Measurements from ENCODE around the gene CCDC175. TPM values are rescaled to one million over a fixed set of nuclear protein-coding genes. Genes with fewer than 3 reads are reported as not detected.

The CCDC175 gene
- total RNA-seq, 2 experiments from 2014 or later, result not detected

DNA sequence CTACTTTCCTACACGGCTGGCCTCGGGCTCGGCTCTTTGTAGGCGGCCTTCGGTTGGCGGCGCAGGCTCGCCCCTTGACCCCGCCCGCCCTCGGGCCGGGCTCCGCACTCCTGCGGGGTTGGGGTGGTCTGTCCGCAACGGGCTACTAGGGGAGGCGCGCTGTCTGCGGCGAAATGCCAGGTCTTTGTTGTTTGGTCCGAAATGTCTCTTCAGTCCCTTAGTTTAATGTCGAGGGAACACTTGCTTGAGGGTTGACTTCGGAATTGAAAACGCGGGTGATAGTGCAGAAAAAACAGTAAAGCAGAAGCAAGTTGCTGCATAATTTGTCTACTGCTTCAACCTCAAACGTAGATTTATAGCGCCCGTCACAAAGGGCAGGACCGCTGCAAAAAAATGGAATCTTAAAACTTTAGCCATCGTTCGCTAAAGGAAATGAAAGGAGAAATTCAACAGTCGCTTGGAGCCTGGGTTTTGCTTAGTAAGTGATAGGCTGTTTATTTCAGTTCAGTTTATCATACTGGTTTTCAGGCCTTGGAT lies 91.9 kb downstream of the CCDC175 start:
- CTCF ChIA-PET, result interaction anchor here (0.7 to 1.9 kb wide), 9 partner anchors 10 to 681 kb away, joined by 3 to 7 read pairs (median 3); partner anchors contain the start of gene DHRS7
- H3K27ac Mint-ChIP-seq, result peak overlapping the region; percentile 94
- DNase-seq (no peak), ATAC-seq (peak; percentile 72)
- H3K36me3 Mint-ChIP-seq, result peaks cover 24% of the 10 kb centered on the region
- peak overlapping the region; percentile 97 for H3K4me3 Mint-ChIP-seq
- H3K9me3 Mint-ChIP-seq (ENCODE audit: low read depth), result no peaks in the 10 kb centered on the region
- peaks cover 60% of the 10 kb centered on the region for H3K4me1 Mint-ChIP-seq
- no peaks in the 10 kb centered on the region for H3K27me3 Mint-ChIP-seq

DNA sequence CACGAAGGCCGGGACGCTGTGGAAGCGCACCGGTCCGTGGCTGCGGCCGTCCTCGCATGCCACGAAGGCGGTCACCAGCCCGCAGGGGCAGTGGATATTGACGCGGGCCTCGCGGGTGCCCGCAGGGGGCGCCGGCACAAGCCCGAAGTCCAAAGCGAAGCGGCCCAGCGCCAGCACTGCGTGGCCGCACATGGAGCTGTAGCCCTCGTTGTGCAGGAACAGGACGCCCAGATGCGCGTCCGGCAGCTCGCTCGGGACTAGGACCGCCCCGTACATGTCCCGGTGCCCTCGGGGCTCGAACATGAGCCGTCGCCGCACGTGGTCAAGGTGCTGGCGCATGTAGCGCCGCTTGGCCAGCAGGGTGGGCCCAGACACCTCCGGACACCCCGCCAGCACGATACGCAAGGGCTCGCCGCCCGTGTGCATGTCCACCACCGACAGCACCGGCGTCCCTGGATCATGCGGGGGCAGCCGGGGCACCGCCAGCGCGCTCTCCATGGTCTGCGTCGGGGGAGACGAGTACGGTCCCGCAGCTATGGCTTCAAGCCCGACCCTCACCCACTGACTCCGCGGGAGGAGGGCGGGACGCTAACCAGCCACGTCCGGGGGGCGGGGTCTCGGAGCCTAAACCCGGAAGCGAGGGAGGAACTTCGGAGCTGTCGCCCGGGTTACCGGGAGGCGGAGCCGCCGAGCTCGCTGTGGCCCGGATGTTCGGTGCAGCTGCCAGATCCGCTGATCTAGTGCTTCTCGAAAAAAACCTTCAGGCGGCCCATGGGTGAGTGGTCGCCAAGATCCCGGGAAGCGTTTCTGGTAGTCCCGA lies 92.6 kb downstream of the CCDC175 start, which contains the start of the genes JKAMP and L3HYPDH:
Gene JKAMP (plus strand): TSS at position 699 of the 820 bp plus-strand sequence. CDS start 73 bp downstream, at position 772.
Gene L3HYPDH (minus strand): TSS at position 590 of the 820 bp plus-strand sequence. CDS start 92 bp downstream, at position 498.
- Mint-ChIP-seq H3K36me3 (peaks cover 18% of the 10 kb centered on the region), H3K27ac (peak within 1 kb of the TSS; percentile 94), H3K9me3 (ENCODE audit: low read depth) (no peaks in the 10 kb centered on the region), H3K4me3 (peak within 1 kb of the TSS; percentile 97), H3K4me1 (peaks cover 60% of the 10 kb centered on the region), H3K27me3 (no peaks in the 10 kb centered on the region)
- DNase-seq (peak; percentile 98), ATAC-seq (peak; percentile 92)
- CTCF ChIA-PET, result interaction anchor here (0.7 to 1.9 kb wide), 10 partner anchors 10 to 681 kb away, joined by 3 to 7 read pairs (median 3); partner anchors contain the start of gene DHRS7

DNA sequence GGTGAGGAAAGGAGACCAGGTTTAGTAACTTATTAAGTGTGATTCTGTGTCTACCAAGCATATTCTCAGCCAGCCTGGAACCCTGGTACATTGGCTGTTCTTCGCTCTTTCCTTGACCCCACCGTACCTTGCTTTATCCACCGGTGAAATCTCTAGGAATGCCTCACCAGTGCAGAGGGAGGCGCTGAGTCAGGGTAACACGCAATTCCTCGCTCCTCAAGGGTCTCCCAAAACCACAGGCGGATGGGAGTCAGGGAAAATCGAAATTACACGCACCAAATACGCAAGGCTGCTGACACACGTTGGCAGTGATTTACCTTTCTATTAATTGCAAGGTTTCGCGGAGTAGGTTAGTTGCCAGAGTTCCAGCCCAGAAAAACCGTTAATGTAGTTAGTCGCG lies 93.2 kb downstream of the CCDC175 start:
- DNase-seq (no peak), ATAC-seq (no peak)
- CTCF ChIA-PET, result interaction anchor here (1.3 to 1.7 kb wide), 3 partner anchors 19 to 682 kb away, joined by 3 to 7 read pairs (median 3); partner anchors contain the start of gene DHRS7
- Mint-ChIP-seq H3K4me3 (peak overlapping the region; percentile 97), H3K4me1 (peaks cover 60% of the 10 kb centered on the region), H3K27me3 (no peaks in the 10 kb centered on the region), H3K9me3 (ENCODE audit: low read depth) (no peaks in the 10 kb centered on the region), H3K36me3 (peaks cover 18% of the 10 kb centered on the region), H3K27ac (peak overlapping the region; percentile 94)

DNA sequence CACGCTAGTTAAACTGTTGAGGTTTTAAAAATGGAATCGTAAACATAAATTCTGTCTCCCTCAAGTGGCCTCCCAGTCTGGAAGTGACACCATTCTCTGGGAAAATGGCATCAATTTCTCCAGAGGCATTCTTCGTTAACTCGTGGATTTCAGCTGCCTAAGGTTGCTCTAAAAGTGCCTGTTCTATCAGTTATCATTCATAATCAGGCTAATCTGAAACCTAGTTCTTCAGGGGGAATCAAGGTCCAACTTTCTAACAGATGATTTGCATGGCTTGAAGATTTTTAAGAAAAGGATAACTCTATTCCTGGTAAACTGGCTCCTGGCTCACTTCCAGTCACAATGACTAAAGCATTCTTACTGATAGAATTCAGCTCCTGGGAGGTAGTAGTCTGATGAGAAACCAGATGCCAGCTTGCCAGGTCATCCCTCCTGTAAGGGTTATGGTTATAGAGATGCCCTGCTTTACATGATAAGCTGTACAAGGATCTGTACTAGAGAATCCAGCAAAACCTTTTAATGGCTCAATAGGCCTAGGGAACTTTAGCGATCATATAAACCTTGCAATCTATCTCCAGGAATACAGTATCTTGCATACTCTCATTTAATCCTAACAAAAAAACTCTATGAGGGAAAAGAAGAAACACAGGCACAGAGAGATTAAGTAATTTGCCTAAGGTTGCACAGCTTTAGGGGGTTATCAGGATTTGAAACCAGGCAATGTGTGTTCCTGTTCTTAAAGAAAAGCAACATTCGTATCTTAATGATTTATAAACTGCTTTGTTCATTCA lies 93.9 kb downstream of the CCDC175 start:
- Mint-ChIP-seq H3K4me1 (peaks cover 54% of the 10 kb centered on the region), H3K9me3 (ENCODE audit: low read depth) (no peaks in the 10 kb centered on the region)

DNA sequence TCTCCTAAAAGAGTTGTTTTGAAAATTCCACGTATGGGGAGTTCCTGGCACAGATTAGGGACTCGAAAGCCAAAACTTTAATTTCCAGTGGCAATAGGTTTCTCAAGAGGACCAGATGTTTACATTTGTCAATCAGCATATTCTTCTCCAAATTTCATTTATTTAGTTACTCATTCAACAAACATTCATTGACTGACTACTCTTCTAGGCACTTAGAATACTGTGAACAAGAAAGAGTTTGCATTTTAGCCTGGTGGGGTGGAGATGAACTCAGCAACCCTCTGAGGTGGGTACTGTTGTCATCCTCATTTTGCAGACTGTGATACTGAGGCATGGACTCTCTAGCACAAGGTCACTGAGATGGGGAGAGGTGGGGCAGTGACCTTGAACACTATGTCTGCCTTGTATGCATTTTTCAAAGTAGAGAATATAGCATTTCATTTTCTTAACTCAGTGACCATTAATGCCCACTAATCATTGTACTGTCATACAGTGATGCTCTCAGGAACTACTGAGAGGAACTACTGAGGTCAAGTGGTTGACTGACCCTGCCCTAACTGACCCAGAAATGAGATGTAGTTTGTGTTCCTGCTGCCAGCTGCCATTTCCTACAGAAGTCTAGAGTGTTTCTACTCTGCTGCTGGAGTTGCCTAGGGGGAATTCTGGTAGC lies 94.6 kb downstream of the CCDC175 start:
- DNase-seq (no peak), ATAC-seq (no peak)
- CTCF ChIA-PET, result no interaction called here
- Mint-ChIP-seq H3K27me3 (no peaks in the 10 kb centered on the region), H3K36me3 (peaks cover 14% of the 10 kb centered on the region), H3K27ac (peak overlapping the region; percentile 94), H3K4me1 (peaks cover 56% of the 10 kb centered on the region), H3K4me3 (peak overlapping the region; percentile 97), H3K9me3 (ENCODE audit: low read depth) (no peaks in the 10 kb centered on the region)

More for the DNA sequence above, 93.9 kb downstream of the CCDC175 start:
- H3K36me3 Mint-ChIP-seq, result peaks cover 14% of the 10 kb centered on the region
- no peak for DNase-seq
- H3K27me3 Mint-ChIP-seq, result no peaks in the 10 kb centered on the region
- peak overlapping the region; percentile 94 for H3K27ac Mint-ChIP-seq
- peak overlapping the region; percentile 97 for H3K4me3 Mint-ChIP-seq
- no peak for ATAC-seq
- CTCF ChIA-PET, result interaction anchor here (1.4 to 1.7 kb wide), 2 partner anchors 18 to 683 kb away, joined by 3 to 7 read pairs; partner anchors contain the start of gene DHRS7

DNA sequence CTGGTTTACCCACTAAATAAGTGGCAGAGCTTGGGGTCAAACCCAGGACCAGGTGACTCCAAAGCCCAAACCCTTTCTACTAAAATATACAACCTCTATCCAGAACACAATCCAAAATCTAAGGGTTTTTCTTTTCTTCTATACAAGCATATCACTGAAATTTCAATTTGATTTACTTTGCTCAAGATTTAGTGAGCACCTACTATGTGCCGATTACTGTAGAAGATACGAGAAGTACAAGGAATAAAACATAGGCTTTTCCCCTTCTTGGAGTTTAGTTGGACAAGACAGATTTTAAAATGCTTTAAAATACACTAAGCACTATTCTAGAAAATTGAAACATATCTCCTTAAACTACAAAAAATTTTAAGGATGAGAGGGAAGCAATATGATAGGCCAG lies 95.2 kb downstream of the CCDC175 start:
- CTCF ChIA-PET, result no interaction called here
- Mint-ChIP-seq H3K4me1 (peaks cover 61% of the 10 kb centered on the region), H3K27me3 (no peaks in the 10 kb centered on the region), H3K36me3 (peaks cover 13% of the 10 kb centered on the region), H3K4me3 (peak overlapping the region; percentile 97), H3K9me3 (ENCODE audit: low read depth) (no peaks in the 10 kb centered on the region), H3K27ac (peak overlapping the region; percentile 82)
- no peak for ATAC-seq
- DNase-seq, result no peak

DNA sequence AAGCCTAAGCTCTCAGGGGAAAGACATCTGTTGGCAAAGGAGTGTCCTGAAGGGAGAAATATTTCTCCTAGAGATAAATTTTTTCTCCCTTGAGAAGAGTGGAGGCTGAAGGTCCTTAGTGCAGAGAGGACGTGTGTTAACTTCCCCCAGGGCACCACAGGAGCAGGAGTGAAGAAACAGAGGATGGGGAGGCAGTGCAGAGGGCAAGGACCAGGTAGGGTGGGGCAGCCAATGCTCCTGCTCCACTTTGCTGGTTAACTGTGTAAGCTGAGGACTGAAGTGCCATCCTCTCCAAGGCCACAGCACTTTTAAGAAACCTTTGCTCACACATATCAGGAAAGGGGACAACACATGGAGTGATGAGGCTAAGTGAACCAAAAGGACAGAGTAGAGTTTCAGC lies 96.4 kb downstream of the CCDC175 start:
- H3K27ac Mint-ChIP-seq, result peak overlapping the region; percentile 82
- DNase-seq, result no peak
- CTCF ChIA-PET, result interaction anchor here (1.2 kb wide), 1 partner anchor 96 kb away, joined by 3 read pairs; the partner anchor contains the start of gene CCDC175
- peaks cover 53% of the 10 kb centered on the region for H3K4me1 Mint-ChIP-seq
- H3K4me3 Mint-ChIP-seq, result peak overlapping the region; percentile 97
- peaks cover 13% of the 10 kb centered on the region for H3K36me3 Mint-ChIP-seq
- no peaks in the 10 kb centered on the region for H3K27me3 Mint-ChIP-seq
- H3K9me3 Mint-ChIP-seq (ENCODE audit: low read depth), result no peaks in the 10 kb centered on the region
- ATAC-seq, result no peak

DNA sequence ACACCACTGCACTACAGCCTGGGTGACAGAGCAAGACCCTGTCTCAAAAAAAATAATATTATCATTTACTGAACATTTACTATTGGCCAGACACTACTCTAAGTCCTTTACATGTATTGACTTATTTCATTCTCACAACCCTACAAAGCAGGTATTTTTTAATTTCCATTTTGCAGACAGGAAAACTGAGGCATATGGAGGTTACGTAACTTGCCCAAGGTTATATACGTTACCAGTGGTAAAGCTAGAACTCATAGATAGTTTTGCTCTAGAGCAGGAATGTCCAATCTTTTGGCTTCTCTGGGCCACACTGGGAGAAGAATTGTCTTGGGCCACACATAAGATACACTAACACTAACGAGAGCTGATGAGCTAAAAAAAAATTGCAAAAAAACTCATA lies 98.1 kb downstream of the CCDC175 start:
- Mint-ChIP-seq H3K36me3 (peaks cover 21% of the 10 kb centered on the region), H3K9me3 (ENCODE audit: low read depth) (no peaks in the 10 kb centered on the region), H3K4me3 (no peak overlapping the region), H3K4me1 (peaks cover 53% of the 10 kb centered on the region), H3K27me3 (no peaks in the 10 kb centered on the region), H3K27ac (no peak overlapping the region)
- CTCF ChIA-PET, result interaction anchor here (1.2 kb wide), 2 partner anchors 14 to 18 kb away, joined by 3 to 4 read pairs; partner anchors contain the start of gene GPR135
- DNase-seq (no peak), ATAC-seq (no peak)

DNA sequence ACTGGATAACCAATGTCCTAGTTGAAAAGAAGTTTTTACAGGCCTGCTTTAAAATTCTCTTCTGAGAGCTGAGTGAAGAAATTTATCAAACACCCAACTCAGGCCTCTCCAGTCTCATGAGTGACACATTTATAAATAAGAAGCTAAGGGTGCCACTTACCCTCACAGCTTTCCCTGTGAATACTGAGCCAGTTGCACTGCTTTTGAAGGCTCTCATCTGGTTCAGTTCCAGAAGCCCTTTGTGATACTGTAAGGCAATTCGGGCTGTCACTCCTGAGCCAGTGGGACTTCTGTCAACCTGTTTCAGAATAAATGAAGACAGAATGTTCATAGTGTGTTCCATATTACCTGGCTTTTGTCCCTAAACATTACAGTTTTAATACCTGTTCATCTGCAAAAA lies 100.9 kb downstream of the CCDC175 start:
- no peak for ATAC-seq
- no peak overlapping the region for H3K4me3 Mint-ChIP-seq
- no peak for DNase-seq
- CTCF ChIA-PET, result no interaction called here
- no peaks in the 10 kb centered on the region for H3K27me3 Mint-ChIP-seq
- H3K27ac Mint-ChIP-seq, result no peak overlapping the region
- peaks cover 28% of the 10 kb centered on the region for H3K4me1 Mint-ChIP-seq
- peaks cover 24% of the 10 kb centered on the region for H3K36me3 Mint-ChIP-seq
- H3K9me3 Mint-ChIP-seq (ENCODE audit: low read depth), result no peaks in the 10 kb centered on the region

DNA sequence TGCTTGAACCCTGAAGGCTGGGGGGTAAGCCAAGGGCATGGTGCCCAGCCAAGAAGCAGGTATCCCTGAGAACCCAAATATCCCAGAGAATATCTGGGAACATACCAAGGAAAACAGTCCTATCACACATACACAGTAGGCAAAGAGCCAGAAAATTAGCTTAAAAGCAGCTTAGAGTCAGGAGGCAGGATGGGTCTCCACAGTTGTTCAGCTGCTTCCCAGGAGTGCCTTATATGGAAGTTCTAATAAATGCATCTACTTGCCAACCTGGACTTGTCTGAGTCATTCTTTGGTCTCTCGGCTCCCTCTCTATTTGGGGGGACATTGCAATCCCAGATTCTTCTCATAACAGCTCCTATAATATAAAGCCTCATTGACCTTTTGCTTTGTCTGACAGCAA lies 102.4 kb downstream of the CCDC175 start:
- no peak overlapping the region for H3K4me3 Mint-ChIP-seq
- no peaks in the 10 kb centered on the region for H3K27me3 Mint-ChIP-seq
- DNase-seq, result no peak
- H3K4me1 Mint-ChIP-seq, result peaks cover 16% of the 10 kb centered on the region
- H3K27ac Mint-ChIP-seq, result no peak overlapping the region
- peaks cover 23% of the 10 kb centered on the region for H3K36me3 Mint-ChIP-seq
- CTCF ChIA-PET, result interaction anchor here (0.7 to 1.5 kb wide), 2 partner anchors 10 to 30 kb away, joined by 3 to 4 read pairs; no protein-coding TSS in a partner anchor
- ATAC-seq, result no peak
- H3K9me3 Mint-ChIP-seq (ENCODE audit: low read depth), result no peaks in the 10 kb centered on the region

DNA sequence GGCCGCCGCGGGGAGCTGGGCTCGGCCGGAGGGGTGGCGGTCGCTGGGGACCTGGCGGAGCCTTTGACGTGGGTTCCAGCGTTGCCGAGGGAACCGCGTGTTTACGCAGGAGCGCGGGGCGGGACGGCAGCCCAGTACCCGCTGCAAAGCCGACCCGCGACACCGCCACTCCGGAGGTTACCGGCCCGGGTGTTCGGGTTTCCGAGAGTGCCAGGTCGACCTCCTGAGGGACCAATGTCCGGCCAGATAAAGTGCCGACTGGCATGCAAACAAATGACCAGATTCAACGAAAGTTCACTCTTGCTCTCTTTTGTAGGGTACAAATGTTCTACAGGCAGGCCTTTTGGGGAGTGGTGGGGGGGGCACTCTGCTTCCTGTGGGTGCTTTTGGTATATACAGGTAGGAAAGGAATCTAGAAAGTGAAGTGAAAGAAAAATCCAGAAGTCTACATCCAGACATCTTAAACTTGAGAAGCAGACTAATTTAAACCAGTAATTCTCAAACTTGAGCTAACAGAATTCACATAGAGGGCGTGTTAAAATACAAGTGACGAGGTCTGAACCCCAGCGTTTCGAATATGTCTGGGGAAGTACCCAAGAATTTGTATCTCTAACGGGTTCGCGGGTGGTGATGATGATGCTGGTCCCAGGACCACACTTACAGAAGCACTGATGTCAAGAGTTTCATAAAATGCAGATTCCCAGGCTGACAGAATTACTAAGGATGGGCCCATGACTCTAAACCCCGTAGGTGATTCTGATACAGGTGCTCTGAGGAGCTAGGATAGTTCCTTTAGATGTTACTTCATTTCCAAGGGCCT lies 111.1 kb downstream of the CCDC175 start, which contains the start of gene GPR135:
Gene GPR135 (minus strand): TSS at position 65 of the 820 bp plus-strand sequence. CDS start 154 bp downstream, outside the sequence.
- Mint-ChIP-seq H3K4me3 (peak within 1 kb of the TSS; percentile 77), H3K27ac (peak within 1 kb of the TSS; percentile 50), H3K4me1 (peaks cover 12% of the 10 kb centered on the region), H3K9me3 (ENCODE audit: low read depth) (no peaks in the 10 kb centered on the region), H3K27me3 (peaks cover 7% of the 10 kb centered on the region), H3K36me3 (no peaks in the 10 kb centered on the region)
- CTCF ChIA-PET, result interaction anchor here (1.0 to 1.5 kb wide), 4 partner anchors 8 to 19 kb away, joined by 3 to 7 read pairs (median 4); partner anchors contain the start of genes JKAMP and L3HYPDH
- DNase-seq (no peak), ATAC-seq (peak; percentile 20)
